Kidney epithelial cell (primary cell): ENCODE results near the gene FLT3. TPM values are rescaled to one million over a fixed set of nuclear protein-coding genes. Genes with fewer than 3 reads are reported as not detected.

ENCODE experiments used
- DNase-seq: peaks from one replicate; pipeline ENCODE4 v3.0.0-alpha.2; 2010; ENCODE audit warnings: low read depth
- H3K27me3 ChIP-seq: 2 replicates; pipeline ENCODE4 v1.6.0; 2011; ENCODE audit warnings: low read length; ENCODE audit not compliant: control insufficient read depth, insufficient read depth
- H3K36me3 ChIP-seq: 2 replicates; pipeline ENCODE4 v1.5.1; 2011; ENCODE audit warnings: low read length; ENCODE audit not compliant: control insufficient read depth, insufficient read depth
- H3K4me3 ChIP-seq: 2 replicates; pipeline ENCODE4 v1.5.1; 2011; ENCODE audit warnings: low read depth, mild to moderate bottlenecking, control low read depth, low read length
- CTCF ChIP-seq: IDR thresholded peaks from 2 replicates; pipeline ENCODE4 v1.5.1; 2011; ENCODE audit warnings: mild to moderate bottlenecking, moderate library complexity, low read length, control low read depth, inconsistent platforms; ENCODE audit not compliant: insufficient read depth, poor library complexity, severe bottlenecking
- total RNA-seq: library from RNA; depleted of rRNA; stranded (reverse); fragments of >200 nt; gene quantifications from 2 replicates; pipeline ENCODE4 v1.2.3, GENCODE V29; 2015

Gene FLT3
- total RNA-seq, 1 donor from 2014 or later, result 0.88 TPM

- Histone ChIP-seq H3K27me3 (peaks cover 71% of the 10 kb centered on the region), H3K36me3 (no peaks in the 10 kb centered on the region), H3K4me3 (no peak overlapping the region)
- no peak for TF ChIP-seq CTCF
- no peak for DNase-seq
Observed at GRCh38 chr13:27981006-27981708, 119.2 kb downstream of the FLT3 start.

- Histone ChIP-seq H3K36me3 (no peaks in the 10 kb centered on the region), H3K27me3 (peaks cover 74% of the 10 kb centered on the region), H3K4me3 (no peak overlapping the region)
- no peak for DNase-seq
- no peak for TF ChIP-seq CTCF
Observed at GRCh38 chr13:27980280-27980998, 119.9 kb downstream of the FLT3 start.

GRCh38 chr13:27979765-27980279 is 120.6 kb downstream of the FLT3 start:
- TF ChIP-seq CTCF, result no peak
- H3K27me3 ChIP-seq, result peaks cover 80% of the 10 kb centered on the region
- H3K4me3 ChIP-seq, result no peak overlapping the region
- no peaks in the 10 kb centered on the region for H3K36me3 ChIP-seq
- DNase-seq, result no peak

GRCh38 chr13:27979001-27979643 is 121.3 kb downstream of the FLT3 start:
- Histone ChIP-seq H3K36me3 (no peaks in the 10 kb centered on the region), H3K4me3 (no peak overlapping the region), H3K27me3 (peaks cover 85% of the 10 kb centered on the region)
- no peak for DNase-seq
- no peak for TF ChIP-seq CTCF

GRCh38 chr13:27978301-27978968 is 121.9 kb downstream of the FLT3 start:
- no peaks in the 10 kb centered on the region for H3K36me3 ChIP-seq
- H3K27me3 ChIP-seq, result peaks cover 89% of the 10 kb centered on the region
- no peak for DNase-seq
- no peak overlapping the region for H3K4me3 ChIP-seq
- TF ChIP-seq CTCF, result no peak
